HTERT RPE-1 (cell line): ENCODE measurements around the gene MAGEB17.
"Not testable (repeated sequence)": the region's sequence is repeated elsewhere in the genome, so short reads cannot be mapped to it uniquely, and the experiment has no call there.

ENCODE experiments used
- in situ Hi-C: fragments of 300-500 bp; cut with MboI; formaldehyde crosslinking; loops from 4 replicates; pipeline ENCODE4 v1.14.3; 2020; ENCODE audit warnings: low sequenced_read_pairs

MAGEB17 gene

GRCh38 chrX:16167181-16167580, at the start of gene MAGEB17:
MAGEB17 (plus strand) TSS chrX:16167481; CDS start chrX:16170383, 2,902 bp downstream.
- in situ Hi-C loops: no loop called here

DNA sequence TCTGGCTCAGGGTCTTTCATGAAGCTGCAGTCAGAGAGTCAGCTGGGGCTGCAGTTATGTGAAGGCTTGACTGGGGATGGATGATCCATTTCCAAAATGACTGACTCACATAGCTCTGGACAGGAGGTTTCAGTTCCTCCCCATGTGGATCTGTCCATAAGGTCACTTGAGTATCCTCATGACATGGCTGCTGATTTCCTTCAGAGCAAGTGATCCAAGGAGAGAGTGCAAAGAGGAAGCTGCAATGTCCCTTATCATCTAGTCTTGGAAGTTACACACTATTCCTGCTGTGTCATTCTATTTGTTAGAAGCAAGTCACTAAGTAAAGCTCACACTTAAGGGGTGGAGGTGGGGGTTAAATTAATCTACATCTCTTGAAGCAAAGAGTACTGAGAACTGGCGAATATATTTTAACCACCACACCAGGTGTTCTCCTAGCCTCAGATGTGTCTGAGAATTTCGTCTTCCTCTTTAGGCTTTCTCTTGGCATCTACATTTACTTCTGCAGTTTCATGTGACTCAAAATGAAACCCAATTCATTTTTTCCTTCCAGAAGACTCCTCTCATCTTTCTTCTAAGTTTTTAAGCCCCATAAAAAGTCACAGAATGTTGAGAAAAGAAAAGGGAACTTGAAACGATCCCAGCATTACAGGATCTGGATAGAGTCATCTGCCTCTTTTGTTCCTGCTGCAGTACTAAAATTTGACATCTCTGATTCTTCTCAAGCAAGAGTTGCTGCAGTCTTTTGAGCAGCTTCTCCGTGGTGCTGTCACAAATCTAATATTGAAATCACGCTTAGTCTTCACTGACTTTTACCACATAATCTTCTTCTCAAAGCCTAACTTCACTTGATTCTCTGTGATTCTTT, 47.7 kb upstream of the MAGEB17 start:
- in situ Hi-C loops: no loop called here

DNA sequence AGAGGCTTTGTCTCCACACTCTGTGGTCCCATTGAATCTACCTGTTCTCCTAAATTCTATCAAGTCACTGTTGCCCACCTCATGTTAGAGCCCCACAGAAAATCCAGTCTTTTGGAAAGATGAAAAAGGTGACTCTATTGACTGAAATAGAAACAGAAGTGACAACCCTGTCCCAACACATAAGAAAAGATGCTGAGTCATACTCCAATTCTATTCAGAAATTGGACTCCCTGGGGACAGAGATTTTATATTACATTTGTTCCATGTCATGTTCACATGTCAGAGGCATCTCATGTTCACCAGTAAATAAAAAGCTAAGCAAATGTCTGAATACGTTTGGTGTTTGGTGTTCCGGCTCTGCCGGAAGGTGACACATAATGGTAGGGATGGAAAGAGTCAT, 46.9 kb upstream of the MAGEB17 start:
- in situ Hi-C loops: no loop called here

DNA sequence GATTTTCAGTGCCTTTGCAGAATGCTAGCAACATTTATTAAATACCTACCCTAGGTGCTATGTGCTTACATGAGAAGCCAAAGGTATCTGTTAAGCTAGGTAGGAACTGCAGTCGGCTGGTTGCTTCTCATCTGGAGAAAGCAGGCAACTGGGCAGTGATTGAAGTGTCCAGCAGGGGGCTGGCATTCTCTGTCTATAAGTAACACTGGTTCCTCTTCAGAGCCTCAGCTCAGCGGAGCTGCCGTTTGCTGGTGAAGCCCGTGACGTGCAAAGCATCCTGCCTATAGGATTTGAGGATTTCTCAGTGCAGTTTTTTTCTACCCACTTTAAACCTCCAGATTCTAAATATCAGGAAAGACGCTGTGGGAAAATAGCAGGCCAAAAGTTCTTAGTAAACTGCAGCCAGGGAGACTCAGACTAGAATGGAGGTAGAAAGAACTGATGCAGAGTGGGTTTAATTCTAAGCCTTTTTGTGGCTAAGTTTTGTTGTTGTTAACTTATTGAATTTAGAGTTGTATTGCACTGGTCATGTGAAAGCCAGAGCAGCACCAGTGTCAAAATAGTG, 44.0 kb upstream of the MAGEB17 start, which contains the start of gene GRPR:
GRPR (plus strand) TSS at position 344 of the 565 bp plus-strand sequence. CDS start 389 bp downstream, outside the sequence.
- in situ Hi-C loops: no loop called here

GRCh38 chrX:16124201-16124600, 43.1 kb upstream of the MAGEB17 start:
- in situ Hi-C loops: no loop called here

GRCh38 chrX:16125520-16126149, 41.6 kb upstream of the MAGEB17 start:
- in situ Hi-C loops: no loop called here

GRCh38 chrX:16130707-16131106, 36.6 kb upstream of the MAGEB17 start:
- in situ Hi-C loops: no loop called here

GRCh38 chrX:16134936-16135335, 32.3 kb upstream of the MAGEB17 start:
- in situ Hi-C loops: no loop called here

DNA sequence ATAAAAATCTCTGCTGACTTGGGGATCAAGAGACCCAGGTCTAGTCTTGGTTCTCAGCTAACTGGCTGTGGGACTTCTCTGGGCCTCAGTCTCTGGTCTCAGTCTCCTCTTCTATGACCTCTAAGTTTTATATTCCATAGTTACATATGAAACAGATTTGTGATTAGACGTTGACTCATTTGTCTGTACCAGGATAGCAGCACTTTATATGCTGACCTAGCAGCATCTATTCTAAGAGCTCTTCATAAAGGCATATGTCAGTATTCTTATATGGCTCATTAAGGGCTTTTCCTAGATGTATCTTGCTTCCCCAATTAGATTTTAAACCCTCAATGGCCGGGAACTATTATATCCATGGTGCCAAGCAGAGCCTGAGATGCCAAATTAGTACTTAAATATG, 31.2 kb upstream of the MAGEB17 start:
- in situ Hi-C loops: no loop called here

- in situ Hi-C loops: no loop called here
Measured at GRCh38 chrX:16137416-16138107, 29.7 kb upstream of the MAGEB17 start.

DNA sequence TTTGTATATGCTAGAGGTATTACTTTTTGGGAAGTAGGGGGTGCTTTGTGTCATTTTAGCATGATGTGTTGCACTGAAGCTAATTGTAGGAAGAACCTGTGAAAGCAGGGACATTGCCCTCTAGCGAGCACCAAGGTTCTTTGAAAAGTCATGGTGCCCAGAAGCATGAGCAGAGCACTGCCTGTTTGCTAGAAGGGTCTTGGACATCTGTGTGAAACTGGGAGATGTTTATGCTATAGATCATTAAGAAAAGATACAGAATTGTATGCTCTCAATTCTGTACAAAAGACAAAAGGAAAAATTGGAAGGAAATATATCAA, 29.2 kb upstream of the MAGEB17 start:
- in situ Hi-C loops: no loop called here

GRCh38 chrX:16140448-16140847, 26.8 kb upstream of the MAGEB17 start:
- in situ Hi-C loops: no loop called here

GRCh38 chrX:16140983-16141382, 26.3 kb upstream of the MAGEB17 start:
- in situ Hi-C loops: no loop called here

GRCh38 chrX:16141422-16142245, 25.6 kb upstream of the MAGEB17 start:
- in situ Hi-C loops: no loop called here

DNA sequence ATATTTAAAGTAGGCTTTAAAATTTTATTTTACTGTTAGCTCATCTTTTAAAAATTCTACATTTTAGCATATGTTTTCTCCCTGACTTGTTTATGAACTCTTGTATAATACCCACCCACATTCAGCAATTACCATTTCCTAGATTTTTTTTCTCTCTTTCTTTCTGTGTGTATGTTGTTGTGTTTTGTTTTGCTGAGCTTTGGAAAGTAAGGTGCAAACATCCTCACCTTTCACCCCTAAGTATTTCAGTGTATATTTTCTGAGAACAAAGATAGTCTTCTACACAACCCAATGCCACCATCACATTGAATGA, 25.1 kb upstream of the MAGEB17 start:
- in situ Hi-C loops: no loop called here

DNA sequence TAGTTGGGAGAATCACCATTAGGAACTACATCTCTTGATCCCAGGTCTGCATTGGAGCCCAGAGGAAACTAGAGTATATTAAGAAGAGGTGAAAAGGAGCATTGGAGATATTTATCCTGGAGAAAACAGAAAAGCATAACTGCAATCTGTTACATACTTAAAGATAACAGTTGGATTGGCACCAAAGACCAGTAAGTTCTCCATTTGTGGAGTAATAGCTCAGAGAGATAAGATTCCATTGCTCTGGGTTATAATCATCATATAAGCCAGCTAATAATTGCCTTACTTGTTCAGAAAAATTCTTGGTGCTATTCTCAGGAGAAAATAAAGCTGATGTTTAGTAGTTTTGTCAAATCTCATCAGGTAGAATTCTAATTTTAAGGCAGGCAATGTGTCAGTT, 23.3 kb upstream of the MAGEB17 start:
- in situ Hi-C loops: no loop called here

- in situ Hi-C loops: no loop called here
Measured at GRCh38 chrX:16144420-16144819, 22.9 kb upstream of the MAGEB17 start.

GRCh38 chrX:16145093-16145492, 22.2 kb upstream of the MAGEB17 start:
- in situ Hi-C loops: not testable (repeated sequence)

DNA sequence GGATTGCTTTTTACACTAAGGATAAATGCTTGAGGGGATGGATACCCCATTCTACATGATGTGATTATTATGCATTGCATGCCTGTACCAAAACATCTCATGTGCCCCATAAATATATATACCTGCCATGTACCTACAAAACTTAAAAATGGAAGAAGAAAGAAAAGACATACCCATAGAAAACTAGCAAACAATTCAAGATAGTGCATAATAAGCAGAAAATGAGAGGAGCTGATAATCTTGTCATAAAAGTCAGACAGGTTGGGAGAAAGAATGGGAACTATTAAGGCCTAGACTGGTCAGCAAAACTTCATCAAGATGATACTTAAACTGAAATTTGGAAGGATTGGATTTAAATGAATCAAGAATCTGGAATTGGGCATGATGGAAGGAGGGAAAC, 21.6 kb upstream of the MAGEB17 start:
- in situ Hi-C loops: no loop called here

GRCh38 chrX:16148896-16149295, 18.4 kb upstream of the MAGEB17 start:
- in situ Hi-C loops: no loop called here

- in situ Hi-C loops: no loop called here
Measured at GRCh38 chrX:16155581-16156096, 11.6 kb upstream of the MAGEB17 start.
